GM12892 (cell line): Measurements from ENCODE around the gene FARP1.

ENCODE experiments used
- DNase-seq: peaks from one replicate; pipeline ENCODE4 v3.0.0; 2011; ENCODE audit not compliant: insufficient read length
- FAIRE-seq: peaks from 2 replicates; lab custom pipeline; 2011; peaks lifted over from hg19 to GRCh38; lab: Jason Lieb, UNC
- POLR2A ChIP-seq: IDR thresholded peaks from 2 replicates; pipeline ENCODE4 v1.6.1; 2011; ENCODE audit warnings: low read depth, low read length, control low read depth
- POLR2AphosphoS5 ChIP-seq: IDR thresholded peaks from 2 replicates; pipeline ENCODE4 v1.6.1; 2011; ENCODE audit warnings: low read depth, low read length, control low read depth
- TAF1 ChIP-seq: IDR thresholded peaks from 2 replicates; pipeline ENCODE4 v1.6.1; 2011; ENCODE audit warnings: low read depth, mild to moderate bottlenecking, control low read depth, low read length, borderline replicate concordance

The FARP1 gene

GRCh38 chr13:98143157-98143553 lies 261 bp downstream of the FARP1 start:
- FAIRE-seq (no peak), DNase-seq (no peak)
- TF ChIP-seq POLR2AphosphoS5 (no peak), POLR2A (no peak), TAF1 (no peak)

- DNase-seq (no peak), FAIRE-seq (no peak)
- no peak for TF ChIP-seq POLR2AphosphoS5
- TF ChIP-seq POLR2A, result no peak
- no peak for TF ChIP-seq TAF1
Observed at GRCh38 chr13:98143601-98144026, 720 bp downstream of the FARP1 start.

DNA sequence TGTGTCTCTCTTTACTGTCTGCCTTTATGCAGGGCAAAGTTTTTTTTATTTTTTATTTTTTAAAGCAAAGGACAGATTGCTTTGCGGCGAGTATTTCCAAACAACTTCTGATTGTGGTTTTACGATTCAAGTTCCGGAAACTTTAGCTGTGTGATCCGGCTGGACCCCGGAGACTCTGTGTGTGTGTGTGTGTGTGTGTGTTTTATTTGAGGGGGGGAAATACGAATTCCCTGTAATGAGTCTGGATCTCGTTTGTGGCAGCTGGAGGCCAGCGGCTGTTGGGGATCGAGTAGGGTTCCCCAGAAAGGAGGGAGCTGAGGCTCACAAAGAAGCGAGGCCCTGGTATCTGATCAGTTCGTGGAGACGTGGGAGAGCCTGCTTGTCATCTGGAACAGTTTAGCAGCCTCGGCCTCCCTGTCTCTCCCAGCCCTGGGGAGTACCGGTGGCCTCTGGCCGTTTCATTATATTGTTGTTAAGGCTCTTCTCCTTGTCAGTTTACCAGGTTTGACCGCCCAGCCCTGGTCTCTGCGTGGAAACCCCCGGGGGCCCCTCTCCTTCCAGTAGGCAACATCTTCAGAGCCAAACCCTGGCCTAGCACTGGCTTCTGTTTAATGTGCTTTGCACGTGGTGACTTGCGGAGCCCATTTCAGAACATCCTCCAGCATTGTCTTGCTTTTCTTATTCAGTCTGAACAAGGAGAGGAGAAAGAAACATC lies 1.3 kb downstream of the FARP1 start:
- TF ChIP-seq POLR2A, result no peak
- no peak for TF ChIP-seq TAF1
- no peak for TF ChIP-seq POLR2AphosphoS5
- DNase-seq, result no peak
- FAIRE-seq, result no peak

DNA sequence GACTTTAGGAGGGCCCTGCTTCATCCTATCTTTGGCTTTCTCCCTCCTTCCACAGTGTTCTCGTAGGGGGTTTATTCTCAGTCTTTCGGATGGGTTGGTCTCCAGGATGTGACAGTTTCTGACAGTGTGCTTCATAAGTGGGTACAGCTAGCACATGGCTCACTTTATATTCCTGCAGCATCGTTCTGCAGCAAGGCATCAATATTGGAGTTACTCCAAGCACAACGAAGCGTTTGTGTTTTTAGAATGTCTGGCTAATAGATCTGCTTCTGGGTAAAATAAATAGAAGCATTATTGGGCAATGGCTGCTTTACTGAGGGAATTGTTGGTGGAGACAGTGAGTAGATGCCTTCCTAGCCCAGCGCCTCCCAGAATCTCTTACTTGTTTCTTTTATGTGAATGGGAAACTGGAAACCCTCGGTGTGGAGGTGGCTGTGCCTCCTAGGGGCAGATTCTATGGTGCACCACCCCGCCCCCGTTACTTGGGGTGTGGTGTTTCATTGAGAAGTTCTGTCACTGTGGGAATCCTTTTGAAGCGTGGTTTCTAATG lies 2.0 kb downstream of the FARP1 start:
- TF ChIP-seq POLR2AphosphoS5 (no peak), TAF1 (no peak), POLR2A (no peak)
- no peak for FAIRE-seq
- no peak for DNase-seq

DNA sequence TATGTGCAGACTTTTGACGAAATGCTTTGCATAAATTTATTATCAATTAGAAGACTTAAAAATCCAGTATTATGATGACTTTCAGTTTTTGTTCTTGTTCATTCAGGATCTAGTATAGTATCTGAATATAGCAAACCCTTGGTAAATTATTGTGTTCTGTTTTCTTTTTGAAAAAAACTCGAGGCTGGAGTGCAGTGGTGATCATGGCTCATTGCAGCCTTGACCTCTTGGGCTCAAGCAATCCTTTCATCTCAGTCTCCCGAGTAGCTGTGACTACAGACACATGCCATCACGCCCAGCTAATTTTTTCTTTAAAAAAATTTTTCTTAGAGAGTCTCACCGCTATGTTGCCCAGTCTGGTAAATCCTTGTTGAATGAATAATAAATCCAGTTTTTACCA lies 4.6 kb downstream of the FARP1 start:
- no peak for DNase-seq
- TF ChIP-seq POLR2AphosphoS5 (no peak), TAF1 (no peak)
- no peak for FAIRE-seq

DNA sequence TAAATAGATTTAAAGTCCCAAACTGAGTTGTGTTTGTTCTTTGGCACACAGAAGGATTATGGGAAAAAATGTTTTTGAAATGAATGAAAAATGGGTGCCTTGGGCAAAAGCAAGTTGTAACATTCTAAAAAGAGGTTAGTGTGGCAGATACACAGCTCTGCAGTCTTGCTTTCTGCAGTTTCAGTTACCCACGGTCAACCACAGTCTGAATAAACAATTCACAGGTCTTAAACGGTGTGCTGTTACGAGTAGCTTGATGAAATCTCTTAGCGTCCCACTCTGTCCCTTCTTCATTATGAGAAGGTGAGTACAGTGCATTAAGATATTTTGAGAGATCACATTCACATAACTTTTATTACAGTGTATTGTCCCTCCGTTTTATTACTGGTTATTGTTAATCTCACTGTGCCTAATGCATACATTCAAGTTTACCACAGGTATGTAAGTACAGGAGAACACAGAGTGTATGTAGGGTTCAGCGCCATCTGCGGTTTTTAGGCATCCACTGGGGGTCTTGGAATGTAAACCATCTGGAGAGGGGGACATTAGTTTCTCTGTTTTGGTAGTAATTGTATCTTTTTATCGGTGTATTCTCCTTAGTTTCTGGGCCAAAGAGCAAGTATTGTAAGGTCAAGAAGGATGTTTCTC lies 8.1 kb downstream of the FARP1 start:
- no peak for FAIRE-seq
- TF ChIP-seq TAF1 (no peak), POLR2A (no peak), POLR2AphosphoS5 (no peak)

GRCh38 chr13:98155475-98156109 lies 12.7 kb downstream of the FARP1 start:
- FAIRE-seq (no peak), DNase-seq (no peak)
- TF ChIP-seq POLR2A (no peak), POLR2AphosphoS5 (no peak)

More for the DNA sequence above, 8.1 kb downstream of the FARP1 start:
- DNase-seq, result no peak

DNA sequence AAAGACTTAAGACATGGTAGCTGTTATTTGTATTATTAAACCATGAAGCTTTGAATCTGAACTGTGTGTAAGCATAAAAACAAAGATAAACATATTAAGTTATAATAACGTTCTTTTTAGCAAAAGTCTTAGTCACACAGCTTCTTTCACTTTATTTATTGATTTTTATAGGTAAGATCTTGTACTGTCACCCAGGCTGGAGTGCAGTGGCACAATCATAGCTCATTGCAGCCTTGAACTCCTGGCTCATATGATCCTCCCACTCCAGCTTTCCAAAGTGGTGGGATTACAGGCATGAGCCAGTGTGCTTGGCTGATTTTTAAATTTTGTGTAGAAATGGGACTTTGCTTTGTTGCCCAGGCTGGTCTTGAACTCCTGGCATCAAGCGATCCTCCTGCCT lies 13.4 kb downstream of the FARP1 start:
- FAIRE-seq (no peak), DNase-seq (no peak)
- no peak for TF ChIP-seq POLR2AphosphoS5
- no peak for TF ChIP-seq TAF1
- TF ChIP-seq POLR2A, result no peak

GRCh38 chr13:98157188-98157587 lies 14.3 kb downstream of the FARP1 start:
- DNase-seq (no peak), FAIRE-seq (no peak)

GRCh38 chr13:98157609-98158008 lies 14.7 kb downstream of the FARP1 start:
- FAIRE-seq (no peak), DNase-seq (no peak)
- no peak for TF ChIP-seq POLR2A
- no peak for TF ChIP-seq TAF1
- TF ChIP-seq POLR2AphosphoS5, result no peak

More at GRCh38 chr13:98157188-98157587, 14.3 kb downstream of the FARP1 start:
- no peak for TF ChIP-seq POLR2A

GRCh38 chr13:98158172-98158899 lies 15.4 kb downstream of the FARP1 start:
- TF ChIP-seq POLR2A (no peak), TAF1 (no peak), POLR2AphosphoS5 (no peak)
- DNase-seq (no peak), FAIRE-seq (no peak)

DNA sequence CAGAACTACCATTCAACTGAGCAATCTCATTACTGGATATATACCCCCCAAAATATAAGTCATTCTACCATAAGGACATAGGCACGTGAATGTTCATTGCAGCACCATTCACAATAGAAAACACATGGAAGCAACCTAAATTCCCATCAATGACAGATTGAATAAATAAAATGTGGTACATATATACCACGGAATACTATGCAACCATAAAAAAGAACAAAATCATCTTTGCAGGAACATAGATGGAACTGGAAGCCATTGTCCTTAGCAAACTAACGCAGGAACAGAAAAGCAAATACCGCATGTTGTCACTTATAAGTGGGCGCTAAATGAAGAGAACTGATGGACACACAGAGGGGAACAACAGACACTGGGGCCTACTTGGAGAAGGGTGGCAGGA lies 20.0 kb downstream of the FARP1 start:
- FAIRE-seq (no peak), DNase-seq (no peak)
- TF ChIP-seq POLR2AphosphoS5 (no peak), POLR2A (no peak), TAF1 (no peak)
